GM18498 (cell line): ENCODE measurements around the gene TRMT1.

ENCODE experiments used
- ATAC-seq: cut with Tn5 transposase; IDR thresholded peaks from one replicate; pipeline ENCODE4 v1.9.1; 2021; ENCODE audit warnings: mild to moderate bottlenecking, moderate library complexity; ENCODE audit not compliant: unreplicated experiment

TRMT1 gene

GRCh38 chr19:13103581-13104359, 12.8 kb downstream of the TRMT1 start:
- ATAC-seq: no peak

GRCh38 chr19:13102666-13103580, 13.6 kb downstream of the TRMT1 start, which contains the start of gene LYL1:
Gene LYL1, minus strand, starts transcription at chr19:13102858. Its CDS starts 1,687 bp downstream, at chr19:13101171.
- peak; percentile 49 for ATAC-seq

- ATAC-seq: no peak
These were observed 14.2 kb downstream of the TRMT1 start for GRCh38 chr19:13102416-13102665.

GRCh38 chr19:13101590-13102415, 14.7 kb downstream of the TRMT1 start:
- ATAC-seq: no peak

- no peak for ATAC-seq
These were observed 15.5 kb downstream of the TRMT1 start for GRCh38 chr19:13100841-13101589.

GRCh38 chr19:13100031-13100588, 16.4 kb downstream of the TRMT1 start:
- ATAC-seq: no peak

- ATAC-seq: no peak
These were observed 17.2 kb downstream of the TRMT1 start for GRCh38 chr19:13099073-13099999.

GRCh38 chr19:13098277-13099072, 18.1 kb downstream of the TRMT1 start:
- ATAC-seq: no peak

GRCh38 chr19:13097463-13098258, 18.9 kb downstream of the TRMT1 start:
- ATAC-seq: no peak

GRCh38 chr19:13097033-13097462, 19.5 kb downstream of the TRMT1 start:
- no peak for ATAC-seq

- ATAC-seq: no peak
These were observed 20.3 kb downstream of the TRMT1 start for GRCh38 chr19:13095934-13096927.

- no peak for ATAC-seq
These were observed 21.2 kb downstream of the TRMT1 start for GRCh38 chr19:13095393-13095784.

GRCh38 chr19:13094771-13095392, 21.7 kb downstream of the TRMT1 start:
- ATAC-seq: no peak

GRCh38 chr19:13094106-13094504, 22.4 kb downstream of the TRMT1 start:
- no peak for ATAC-seq

GRCh38 chr19:13093407-13094105, 23.0 kb downstream of the TRMT1 start:
- ATAC-seq: peak; percentile 46
